Measurements from ENCODE around the gene ZNF558. TPM values are rescaled to one million over a fixed set of nuclear protein-coding genes. Genes with fewer than 3 reads are reported as not detected.

ZNF558 gene
- total RNA-seq, 1 donor from 2014 or later = not detected

Other genes starting within 250 kb of the ZNF558 start
- 58.7 TPM for gene ADAMTS10, start 221.6 kb downstream of the ZNF558 start, total RNA-seq (ENCODE audit: unreplicated experiment)
- not detected for gene NFILZ, start 201.7 kb downstream of the ZNF558 start, total RNA-seq (ENCODE audit: unreplicated experiment)
- gene ACTL9, start 133.5 kb downstream of the ZNF558 start, total RNA-seq (ENCODE audit: unreplicated experiment) = not detected
- not detected for gene OR2Z1, start 110.7 kb downstream of the ZNF558 start, total RNA-seq (ENCODE audit: unreplicated experiment)
- gene MBD3L1, start 73 bp upstream of the ZNF558 start, total RNA-seq (ENCODE audit: unreplicated experiment) = not detected
- not detected for gene MUC16, start 178.1 kb upstream of the ZNF558 start, total RNA-seq (ENCODE audit: unreplicated experiment)